ENCODE results near the gene SS18L1.

Gene SS18L1

DNA sequence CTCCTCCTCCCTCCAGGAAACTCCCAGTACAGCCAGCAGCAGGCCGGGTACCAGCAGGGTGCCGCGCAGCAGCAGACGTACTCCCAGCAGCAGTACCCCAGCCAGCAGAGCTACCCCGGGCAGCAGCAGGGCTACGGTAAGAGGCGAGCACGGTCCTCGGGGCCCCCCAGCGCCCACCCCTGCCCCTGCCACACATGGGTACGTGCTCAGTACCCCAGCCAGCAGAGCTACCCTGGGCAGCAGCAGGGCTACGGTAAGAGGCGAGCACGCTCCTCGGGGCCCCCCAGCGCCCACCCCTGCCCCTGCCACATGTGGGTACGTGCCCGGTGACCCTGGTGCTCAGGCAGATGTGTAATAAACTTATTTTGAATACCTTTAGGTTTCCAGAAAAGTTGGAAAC lies 29.1 kb downstream of the SS18L1 start:
- Histone ChIP-seq H3K4me2 (ENCODE audit: low read length, poor library complexity, severe bottlenecking) (no peak overlapping the region), H3K4me3 (ENCODE audit: insufficient read depth in 1 of 2, low read depth in 1 of 2, low read length in 2 of 2) (no peak overlapping the region), H3K27me3 (ENCODE audit: control insufficient read depth in 1 of 2, insufficient read depth in 1 of 2, low read length in 2 of 2) (no peaks in the 10 kb centered on the region), H3K9ac (ENCODE audit: low read length) (no peak overlapping the region), H2BK15ac (ENCODE audit: low read depth, poor library complexity, severe bottlenecking) (no peak overlapping the region), H4K8ac (ENCODE audit: low read length) (no peak overlapping the region), H2AK5ac (ENCODE audit: low read length, severe bottlenecking) (no peak overlapping the region), H3K23ac (ENCODE audit: low read length in 2 of 2) (no peak overlapping the region), H2BK12ac (ENCODE audit: low read length in 2 of 2) (no peak overlapping the region), H3K36me3 (ENCODE audit: control insufficient read depth in 1 of 2, insufficient read depth in 2 of 2, low read depth in 1 of 2, low read length in 2 of 2) (peaks cover 56 to 66% of the 10 kb centered on the region in 2 experiments), H3K18ac (ENCODE audit: low read depth in 1 of 2, low read length in 2 of 2) (no peak overlapping the region), H3K4ac (ENCODE audit: low read depth in 1 of 2, low read length in 2 of 2) (no peak overlapping the region), H3K14ac (ENCODE audit: low read length in 2 of 2) (no peak overlapping the region), H3K79me1 (replicated peaks; ENCODE audit: low read length, poor library complexity, severe bottlenecking) (peaks cover 19% of the 10 kb centered on the region), H3K4me1 (ENCODE audit: control insufficient read depth, insufficient read depth, low read depth, low read length) (peaks cover 10% of the 10 kb centered on the region), H2BK120ac (ENCODE audit: low read depth, low read length) (no peak overlapping the region), H3K27ac (ENCODE audit: low read length, poor library complexity, severe bottlenecking) (no peak overlapping the region), H2AFZ (ENCODE audit: low read depth, low read length) (no peak overlapping the region), H2BK5ac (ENCODE audit: low read depth, low read length, poor library complexity, severe bottlenecking) (no peak overlapping the region), H3K9me3 (ENCODE audit: control insufficient read depth, low read length) (no peaks in the 10 kb centered on the region), H4K91ac (ENCODE audit: low read length) (no peak overlapping the region)
- no peak for DNase-seq
- WGBS: 97% methylated on average over 18 of the region's 18 CpGs

DNA sequence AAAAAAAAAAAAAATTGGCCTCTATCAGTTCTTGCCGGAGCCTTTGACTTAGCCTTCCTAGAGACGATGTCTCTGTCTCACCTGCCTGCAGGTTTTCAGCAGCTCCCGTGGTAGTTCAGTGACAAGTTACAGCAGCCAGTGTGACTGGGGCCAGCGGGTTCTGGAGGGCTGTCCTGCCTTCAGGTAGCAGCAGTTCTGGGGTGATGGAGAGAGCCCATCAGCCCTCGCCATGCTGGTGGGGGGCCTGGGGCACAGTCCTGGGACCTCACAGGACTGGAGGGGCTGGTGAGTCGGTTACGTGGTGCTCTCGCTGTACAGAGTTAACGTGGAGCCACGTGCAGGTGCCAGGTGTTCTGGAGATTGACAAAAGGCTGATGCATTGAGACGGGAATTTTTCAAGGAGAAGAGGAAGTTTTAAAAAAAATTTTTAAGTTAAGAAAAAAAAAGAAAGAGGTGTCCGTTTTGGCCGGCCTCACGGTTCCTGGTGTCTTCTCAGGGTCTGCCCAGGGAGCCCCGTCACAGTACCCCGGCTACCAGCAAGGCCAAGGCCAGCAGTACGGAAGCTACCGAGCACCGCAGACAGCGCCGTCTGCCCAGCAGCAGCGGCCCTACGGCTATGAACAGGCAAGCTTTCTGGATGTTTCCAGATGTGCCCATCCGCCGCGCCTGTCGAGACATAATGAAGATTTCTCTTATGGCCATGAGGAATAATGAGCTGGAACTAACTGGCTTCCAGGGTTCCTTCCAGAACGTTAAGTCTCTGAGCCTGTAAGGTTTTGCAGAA lies 30.6 kb downstream of the SS18L1 start:
- no peak overlapping the region for H4K91ac ChIP-seq (ENCODE audit: low read length)
- H4K8ac ChIP-seq (ENCODE audit: low read length): no peak overlapping the region
- peaks cover 47 to 59% of the 10 kb centered on the region in 2 experiments for H3K36me3 ChIP-seq (ENCODE audit: control insufficient read depth in 1 of 2, insufficient read depth in 2 of 2, low read depth in 1 of 2, low read length in 2 of 2)
- WGBS: 96% methylated on average over 28 of the region's 28 CpGs
- H3K23ac ChIP-seq (ENCODE audit: low read length in 2 of 2): no peak overlapping the region
- no peak overlapping the region for H3K4ac ChIP-seq (ENCODE audit: low read depth in 1 of 2, low read length in 2 of 2)
- H3K4me1 ChIP-seq (ENCODE audit: control insufficient read depth, insufficient read depth, low read depth, low read length): peaks cover 12% of the 10 kb centered on the region
- H3K9ac ChIP-seq (ENCODE audit: low read length): no peak overlapping the region
- H3K4me3 ChIP-seq (ENCODE audit: insufficient read depth in 1 of 2, low read depth in 1 of 2, low read length in 2 of 2): no peak overlapping the region
- H2AK5ac ChIP-seq (ENCODE audit: low read length, severe bottlenecking): no peak overlapping the region
- no peak overlapping the region for H2BK5ac ChIP-seq (ENCODE audit: low read depth, low read length, poor library complexity, severe bottlenecking)
- H2AFZ ChIP-seq (ENCODE audit: low read depth, low read length): no peak overlapping the region
- no peak overlapping the region for H3K4me2 ChIP-seq (ENCODE audit: low read length, poor library complexity, severe bottlenecking)
- no peak for DNase-seq
- no peak overlapping the region for H3K18ac ChIP-seq (ENCODE audit: low read depth in 1 of 2, low read length in 2 of 2)
- H3K9me3 ChIP-seq (ENCODE audit: control insufficient read depth, low read length): no peaks in the 10 kb centered on the region
- no peak overlapping the region for H2BK120ac ChIP-seq (ENCODE audit: low read depth, low read length)
- H3K14ac ChIP-seq (ENCODE audit: low read length in 2 of 2): no peak overlapping the region
- H2BK15ac ChIP-seq (ENCODE audit: low read depth, poor library complexity, severe bottlenecking): no peak overlapping the region
- no peaks in the 10 kb centered on the region for H3K27me3 ChIP-seq (ENCODE audit: control insufficient read depth in 1 of 2, insufficient read depth in 1 of 2, low read length in 2 of 2)
- H2BK12ac ChIP-seq (ENCODE audit: low read length in 2 of 2): no peak overlapping the region
- H3K79me1 ChIP-seq (replicated peaks; ENCODE audit: low read length, poor library complexity, severe bottlenecking): peaks cover 21% of the 10 kb centered on the region
- H3K27ac ChIP-seq (ENCODE audit: low read length, poor library complexity, severe bottlenecking): no peak overlapping the region

DNA sequence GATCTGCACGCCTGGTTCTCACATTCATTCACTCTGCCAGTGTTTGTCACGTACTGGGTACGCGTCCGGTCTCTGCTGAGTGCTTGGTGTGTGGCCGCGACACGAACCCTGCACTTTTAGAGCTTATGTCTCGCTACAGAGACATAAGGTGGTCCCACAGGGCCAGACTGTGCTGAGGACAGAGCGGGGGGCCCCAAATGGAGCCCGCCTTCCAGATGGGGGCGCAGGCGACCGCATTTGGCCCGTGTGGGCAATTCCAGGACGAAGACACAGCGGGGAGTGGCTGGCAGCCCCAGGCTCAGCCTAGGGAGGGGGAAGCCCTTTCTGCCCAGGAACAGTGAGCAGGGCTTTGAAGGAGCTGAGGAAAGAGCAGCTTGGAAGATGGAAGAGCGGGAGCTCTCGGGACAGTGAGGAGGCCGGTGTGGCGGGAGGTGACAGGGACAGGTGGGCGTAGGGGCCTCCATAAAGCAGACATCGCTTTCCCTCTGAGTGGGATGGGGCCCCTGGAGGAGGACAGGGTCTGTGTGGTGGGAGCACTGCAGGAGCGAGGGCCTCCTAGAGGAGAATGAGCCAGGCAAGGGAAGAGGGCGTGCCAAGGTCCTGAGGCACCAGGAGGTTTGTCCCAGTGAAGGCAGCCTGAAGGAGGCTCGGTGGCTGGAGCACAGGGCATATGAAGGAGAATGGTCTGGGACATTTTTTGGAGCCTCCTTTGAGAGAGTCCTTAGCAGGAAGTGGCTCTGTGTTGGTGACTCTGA lies 31.5 kb downstream of the SS18L1 start:
- Histone ChIP-seq H2BK120ac (ENCODE audit: low read depth, low read length) (no peak overlapping the region), H3K23ac (ENCODE audit: low read length in 2 of 2) (no peak overlapping the region), H2BK5ac (ENCODE audit: low read depth, low read length, poor library complexity, severe bottlenecking) (no peak overlapping the region), H2AFZ (ENCODE audit: low read depth, low read length) (no peak overlapping the region), H2AK5ac (ENCODE audit: low read length, severe bottlenecking) (no peak overlapping the region), H3K4me3 (ENCODE audit: insufficient read depth in 1 of 2, low read depth in 1 of 2, low read length in 2 of 2) (no peak overlapping the region), H3K18ac (ENCODE audit: low read depth in 1 of 2, low read length in 2 of 2) (no peak overlapping the region), H3K9me3 (ENCODE audit: control insufficient read depth, low read length) (no peaks in the 10 kb centered on the region), H3K36me3 (ENCODE audit: control insufficient read depth in 1 of 2, insufficient read depth in 2 of 2, low read depth in 1 of 2, low read length in 2 of 2) (peaks cover 47 to 55% of the 10 kb centered on the region in 2 experiments), H3K4me2 (ENCODE audit: low read length, poor library complexity, severe bottlenecking) (no peak overlapping the region), H2BK15ac (ENCODE audit: low read depth, poor library complexity, severe bottlenecking) (no peak overlapping the region), H3K79me1 (replicated peaks; ENCODE audit: low read length, poor library complexity, severe bottlenecking) (peaks cover 22% of the 10 kb centered on the region), H4K91ac (ENCODE audit: low read length) (no peak overlapping the region), H2BK12ac (ENCODE audit: low read length in 2 of 2) (no peak overlapping the region), H3K4me1 (ENCODE audit: control insufficient read depth, insufficient read depth, low read depth, low read length) (peaks cover 12% of the 10 kb centered on the region), H3K27ac (ENCODE audit: low read length, poor library complexity, severe bottlenecking) (no peak overlapping the region), H3K14ac (ENCODE audit: low read length in 2 of 2) (no peak overlapping the region), H3K4ac (ENCODE audit: low read depth in 1 of 2, low read length in 2 of 2) (no peak overlapping the region), H4K8ac (ENCODE audit: low read length) (no peak overlapping the region), H3K27me3 (ENCODE audit: control insufficient read depth in 1 of 2, insufficient read depth in 1 of 2, low read length in 2 of 2) (no peaks in the 10 kb centered on the region), H3K9ac (ENCODE audit: low read length) (no peak overlapping the region)
- WGBS: 96% methylated on average over 26 of the region's 26 CpGs
- DNase-seq: no peak

DNA sequence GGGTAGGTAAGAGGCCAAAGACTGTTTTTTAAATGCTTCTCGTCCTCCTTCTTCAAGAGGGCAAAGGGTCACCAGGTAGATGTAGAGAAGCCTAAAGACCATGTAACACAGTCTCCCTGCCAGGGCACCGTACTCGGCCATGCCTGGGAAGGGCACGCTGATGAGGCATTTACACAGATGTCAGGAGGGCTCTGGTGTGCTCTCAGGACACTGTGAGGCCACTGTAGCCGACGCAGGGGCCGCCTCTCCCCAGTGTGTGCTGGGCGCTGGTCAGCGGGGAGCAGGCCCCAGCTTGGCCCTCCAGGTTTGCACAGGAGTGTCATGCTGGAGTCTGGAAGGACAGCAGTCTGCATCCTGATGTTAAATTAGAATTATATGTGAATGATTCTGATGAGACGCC lies 32.1 kb downstream of the SS18L1 start:
- Histone ChIP-seq H3K27me3 (ENCODE audit: control insufficient read depth in 1 of 2, insufficient read depth in 1 of 2, low read length in 2 of 2) (no peaks in the 10 kb centered on the region), H3K9me3 (ENCODE audit: control insufficient read depth, low read length) (no peaks in the 10 kb centered on the region), H3K4me3 (ENCODE audit: insufficient read depth in 1 of 2, low read depth in 1 of 2, low read length in 2 of 2) (no peak overlapping the region), H4K91ac (ENCODE audit: low read length) (peak overlapping the region; percentile 52), H2BK120ac (ENCODE audit: low read depth, low read length) (no peak overlapping the region), H3K27ac (ENCODE audit: low read length, poor library complexity, severe bottlenecking) (no peak overlapping the region), H4K8ac (ENCODE audit: low read length) (no peak overlapping the region), H3K9ac (ENCODE audit: low read length) (no peak overlapping the region), H3K23ac (ENCODE audit: low read length in 2 of 2) (no peak overlapping the region), H3K36me3 (ENCODE audit: control insufficient read depth in 1 of 2, insufficient read depth in 2 of 2, low read depth in 1 of 2, low read length in 2 of 2) (peaks cover 51 to 52% of the 10 kb centered on the region in 2 experiments), H3K4me1 (ENCODE audit: control insufficient read depth, insufficient read depth, low read depth, low read length) (peaks cover 12% of the 10 kb centered on the region), H2BK15ac (ENCODE audit: low read depth, poor library complexity, severe bottlenecking) (no peak overlapping the region), H3K18ac (ENCODE audit: low read depth in 1 of 2, low read length in 2 of 2) (no peak overlapping the region), H2BK5ac (ENCODE audit: low read depth, low read length, poor library complexity, severe bottlenecking) (no peak overlapping the region), H3K14ac (ENCODE audit: low read length in 2 of 2) (no peak overlapping the region), H2BK12ac (ENCODE audit: low read length in 2 of 2) (no peak overlapping the region), H2AK5ac (ENCODE audit: low read length, severe bottlenecking) (no peak overlapping the region), H2AFZ (ENCODE audit: low read depth, low read length) (no peak overlapping the region), H3K79me1 (replicated peaks; ENCODE audit: low read length, poor library complexity, severe bottlenecking) (peaks cover 22% of the 10 kb centered on the region), H3K4me2 (ENCODE audit: low read length, poor library complexity, severe bottlenecking) (no peak overlapping the region), H3K4ac (ENCODE audit: low read depth in 1 of 2, low read length in 2 of 2) (no peak overlapping the region)
- no peak for DNase-seq
- WGBS: 97% methylated on average over 9 of the region's 10 CpGs

Measured in mesenchymal stem cell (in vitro differentiated cells and primary cell).